Left ventricle myocardium superior (tissue), 1 donor: ENCODE data around the gene MALRD1. TPM values are rescaled to one million over a fixed set of nuclear protein-coding genes. Genes with fewer than 3 reads are reported as not detected.

Experiments
- ATAC-seq: fragments of 200-7000 bp; cut with Tn5 transposase; one replicate; pipeline ENCODE4 v1.9.1; 2020; ENCODE audit warnings: mild to moderate bottlenecking, moderate library complexity
- DNase-seq: peaks from one replicate; pipeline ENCODE4 v3.0.0-alpha.2; 2020
- intact Hi-C: fragments of 100-400 bp; cut with micrococcal nuclease; formaldehyde crosslinking; loops from one replicate; pipeline ENCODE4 v1.11.0; 2022
- total RNA-seq: library from RNA; stranded (reverse); fragmentation: NEBNext Ultra II Directional; extraction: Animal tissue kit (Norgen Biotek cat#: 25700); gene quantifications from one replicate; pipeline ENCODE4 v1.2.1, GENCODE V29; 2021
- donor health status: DM: no; HTN: yes; CAD: no; lungs with severe emphysema.

MALRD1 gene
- total RNA-seq, 1 donor from 2014 or later: 0.99 TPM

GRCh38 chr10:19606968-19607367, 558.4 kb downstream of the MALRD1 start:
- ATAC-seq: no peak
- DNase-seq: no peak
- intact Hi-C loops: no loop called here

GRCh38 chr10:19611775-19612174, 563.2 kb downstream of the MALRD1 start:
- ATAC-seq: no peak
- intact Hi-C loops: no loop called here
- no peak for DNase-seq

GRCh38 chr10:19616966-19617365, 568.4 kb downstream of the MALRD1 start:
- ATAC-seq (no peak), DNase-seq (no peak)
- intact Hi-C loops: no loop called here

- intact Hi-C loops: no loop called here
- no peak for ATAC-seq
- no peak for DNase-seq
Observed at GRCh38 chr10:19620811-19621210, 572.2 kb downstream of the MALRD1 start.

GRCh38 chr10:19623321-19623720, 574.7 kb downstream of the MALRD1 start:
- intact Hi-C loops: no loop called here
- ATAC-seq (no peak), DNase-seq (no peak)

GRCh38 chr10:19626156-19626555, 577.6 kb downstream of the MALRD1 start:
- no peak for ATAC-seq
- no peak for DNase-seq
- intact Hi-C loops: no loop called here

GRCh38 chr10:19628767-19629560, 580.4 kb downstream of the MALRD1 start:
- no peak for DNase-seq
- peak; percentile 46 for ATAC-seq

GRCh38 chr10:19629567-19629966, 581.0 kb downstream of the MALRD1 start:
- intact Hi-C loops: no loop called here
- DNase-seq: peak; percentile 75
- peak; percentile 98 for ATAC-seq

More at GRCh38 chr10:19628767-19629560, 580.4 kb downstream of the MALRD1 start:
- intact Hi-C loops: no loop called here

GRCh38 chr10:19634163-19634562, 585.6 kb downstream of the MALRD1 start:
- DNase-seq (no peak), ATAC-seq (no peak)
- intact Hi-C loops: no loop called here

GRCh38 chr10:19638182-19638895, 589.7 kb downstream of the MALRD1 start:
- peak; percentile 91 for ATAC-seq
- DNase-seq: no peak
- intact Hi-C loops: no loop called here

- peak; percentile 41 for ATAC-seq
- DNase-seq: no peak
- intact Hi-C loops: no loop called here
Observed at GRCh38 chr10:19638896-19639233, 590.3 kb downstream of the MALRD1 start.

GRCh38 chr10:19640566-19641263, 592.1 kb downstream of the MALRD1 start:
- no peak for ATAC-seq
- intact Hi-C loops: no loop called here
- DNase-seq: no peak

GRCh38 chr10:19651549-19651948, 602.9 kb downstream of the MALRD1 start:
- DNase-seq (no peak), ATAC-seq (no peak)
- intact Hi-C loops: no loop called here

- ATAC-seq (no peak), DNase-seq (no peak)
- intact Hi-C loops: no loop called here
Observed at GRCh38 chr10:19652750-19653149, 604.1 kb downstream of the MALRD1 start.

- DNase-seq (no peak), ATAC-seq (no peak)
- intact Hi-C loops: no loop called here
Observed at GRCh38 chr10:19653931-19654330, 605.3 kb downstream of the MALRD1 start.

GRCh38 chr10:19654576-19654975, 606.0 kb downstream of the MALRD1 start:
- DNase-seq (no peak), ATAC-seq (no peak)
- intact Hi-C loops: no loop called here

GRCh38 chr10:19656420-19657042, 607.9 kb downstream of the MALRD1 start:
- intact Hi-C loops: no loop called here

GRCh38 chr10:19658131-19658530, 609.5 kb downstream of the MALRD1 start:
- intact Hi-C loops: no loop called here
- ATAC-seq (no peak), DNase-seq (no peak)

More at GRCh38 chr10:19656420-19657042, 607.9 kb downstream of the MALRD1 start:
- no peak for ATAC-seq
- no peak for DNase-seq

- DNase-seq (no peak), ATAC-seq (peak; percentile 65)
- intact Hi-C loops: no loop called here
Observed at GRCh38 chr10:19658622-19659233, 610.1 kb downstream of the MALRD1 start.
